ENCODE data around the gene TBK1.

The TBK1 gene

GRCh38 chr12:64450711-64451486 is 1.0 kb upstream of the TBK1 start:
- H3K4me3 ChIP-seq (ENCODE audit: low read length) = peak overlapping the region; percentile 15; the same call in 1 of the 2 replicates
- no CpG with 5 or more reads among the region's 8 CpGs for WGBS (ENCODE audit: insufficient coverage, insufficient read length)
- H3K27me3 ChIP-seq (ENCODE audit: control insufficient read depth, insufficient read depth, low read length) = no peaks in the 10 kb centered on the region
- no peaks in the 10 kb centered on the region for H3K9me3 ChIP-seq (ENCODE audit: control insufficient read depth, insufficient read depth, low read length)
- peaks cover 3% of the 10 kb centered on the region; the same call in 1 of the 2 replicates for H3K36me3 ChIP-seq (ENCODE audit: control insufficient read depth, insufficient read depth, low read length)
- DNase-seq (ENCODE audit: low read depth, low spot score) = no peak
- H3K27ac ChIP-seq (ENCODE audit: low read length) = no peak overlapping the region
- H3K4me1 ChIP-seq (ENCODE audit: control insufficient read depth, insufficient read depth, low read length) = no peaks in the 10 kb centered on the region

- WGBS (ENCODE audit: insufficient coverage, insufficient read length) = no CpG with 5 or more reads among the region's 16 CpGs
- Histone ChIP-seq H3K9me3 (ENCODE audit: control insufficient read depth, insufficient read depth, low read length) (no peaks in the 10 kb centered on the region), H3K4me1 (ENCODE audit: control insufficient read depth, insufficient read depth, low read length) (no peaks in the 10 kb centered on the region), H3K27me3 (ENCODE audit: control insufficient read depth, insufficient read depth, low read length) (no peaks in the 10 kb centered on the region), H3K4me3 (ENCODE audit: low read length) (peak overlapping the region; percentile 68), H3K27ac (ENCODE audit: low read length) (no peak overlapping the region), H3K36me3 (ENCODE audit: control insufficient read depth, insufficient read depth, low read length) (no peaks in the 10 kb centered on the region)
- DNase-seq (ENCODE audit: low read depth, low spot score) = no peak
Measured at GRCh38 chr12:64452559-64453329, 824 bp downstream of the TBK1 start.

GRCh38 chr12:64455506-64455905 is 3.6 kb downstream of the TBK1 start:
- Histone ChIP-seq H3K4me1 (ENCODE audit: control insufficient read depth, insufficient read depth, low read length) (no peaks in the 10 kb centered on the region), H3K27me3 (ENCODE audit: control insufficient read depth, insufficient read depth, low read length) (no peaks in the 10 kb centered on the region), H3K4me3 (ENCODE audit: low read length) (no peak overlapping the region), H3K27ac (ENCODE audit: low read length) (no peak overlapping the region), H3K9me3 (ENCODE audit: control insufficient read depth, insufficient read depth, low read length) (no peaks in the 10 kb centered on the region), H3K36me3 (ENCODE audit: control insufficient read depth, insufficient read depth, low read length) (no peaks in the 10 kb centered on the region)
- no CpG with 5 or more reads among the region's 1 CpG for WGBS (ENCODE audit: insufficient coverage, insufficient read length)
- DNase-seq (ENCODE audit: low read depth, low spot score) = no peak

GRCh38 chr12:64456119-64456518 is 4.2 kb downstream of the TBK1 start:
- H3K4me3 ChIP-seq (ENCODE audit: low read length) = no peak overlapping the region
- H3K4me1 ChIP-seq (ENCODE audit: control insufficient read depth, insufficient read depth, low read length) = no peaks in the 10 kb centered on the region
- no peak overlapping the region for H3K27ac ChIP-seq (ENCODE audit: low read length)
- H3K9me3 ChIP-seq (ENCODE audit: control insufficient read depth, insufficient read depth, low read length) = no peaks in the 10 kb centered on the region
- no peaks in the 10 kb centered on the region for H3K27me3 ChIP-seq (ENCODE audit: control insufficient read depth, insufficient read depth, low read length)
- no peak for DNase-seq (ENCODE audit: low read depth, low spot score)
- H3K36me3 ChIP-seq (ENCODE audit: control insufficient read depth, insufficient read depth, low read length) = no peaks in the 10 kb centered on the region

- Histone ChIP-seq H3K4me1 (ENCODE audit: control insufficient read depth, insufficient read depth, low read length) (no peaks in the 10 kb centered on the region), H3K9me3 (ENCODE audit: control insufficient read depth, insufficient read depth, low read length) (no peaks in the 10 kb centered on the region), H3K27ac (ENCODE audit: low read length) (no peak overlapping the region), H3K36me3 (ENCODE audit: control insufficient read depth, insufficient read depth, low read length) (no peaks in the 10 kb centered on the region), H3K27me3 (ENCODE audit: control insufficient read depth, insufficient read depth, low read length) (no peaks in the 10 kb centered on the region), H3K4me3 (ENCODE audit: low read length) (no peak overlapping the region)
- no CpG with 5 or more reads among the region's 6 CpGs for WGBS (ENCODE audit: insufficient coverage, insufficient read length)
- no peak for DNase-seq (ENCODE audit: low read depth, low spot score)
Measured at GRCh38 chr12:64457032-64457431, 5.1 kb downstream of the TBK1 start.

GRCh38 chr12:64457466-64457865 is 5.5 kb downstream of the TBK1 start:
- H3K4me3 ChIP-seq (ENCODE audit: low read length) = no peak overlapping the region
- no peaks in the 10 kb centered on the region for H3K4me1 ChIP-seq (ENCODE audit: control insufficient read depth, insufficient read depth, low read length)
- no peaks in the 10 kb centered on the region for H3K9me3 ChIP-seq (ENCODE audit: control insufficient read depth, insufficient read depth, low read length)
- no peaks in the 10 kb centered on the region for H3K27me3 ChIP-seq (ENCODE audit: control insufficient read depth, insufficient read depth, low read length)
- no peak for DNase-seq (ENCODE audit: low read depth, low spot score)
- no CpG with 5 or more reads among the region's 3 CpGs for WGBS (ENCODE audit: insufficient coverage, insufficient read length)
- no peaks in the 10 kb centered on the region for H3K36me3 ChIP-seq (ENCODE audit: control insufficient read depth, insufficient read depth, low read length)
- H3K27ac ChIP-seq (ENCODE audit: low read length) = no peak overlapping the region

GRCh38 chr12:64457923-64458322 is 6.0 kb downstream of the TBK1 start:
- no peaks in the 10 kb centered on the region for H3K4me1 ChIP-seq (ENCODE audit: control insufficient read depth, insufficient read depth, low read length)
- no peaks in the 10 kb centered on the region for H3K36me3 ChIP-seq (ENCODE audit: control insufficient read depth, insufficient read depth, low read length)
- no peak overlapping the region for H3K27ac ChIP-seq (ENCODE audit: low read length)
- H3K27me3 ChIP-seq (ENCODE audit: control insufficient read depth, insufficient read depth, low read length) = no peaks in the 10 kb centered on the region
- no CpG with 5 or more reads among the region's 4 CpGs for WGBS (ENCODE audit: insufficient coverage, insufficient read length)
- no peak for DNase-seq (ENCODE audit: low read depth, low spot score)
- no peaks in the 10 kb centered on the region for H3K9me3 ChIP-seq (ENCODE audit: control insufficient read depth, insufficient read depth, low read length)
- no peak overlapping the region for H3K4me3 ChIP-seq (ENCODE audit: low read length)

- H3K27me3 ChIP-seq (ENCODE audit: control insufficient read depth, insufficient read depth, low read length) = no peaks in the 10 kb centered on the region
- no peak overlapping the region for H3K4me3 ChIP-seq (ENCODE audit: low read length)
- no peaks in the 10 kb centered on the region for H3K9me3 ChIP-seq (ENCODE audit: control insufficient read depth, insufficient read depth, low read length)
- no peak overlapping the region for H3K27ac ChIP-seq (ENCODE audit: low read length)
- WGBS (ENCODE audit: insufficient coverage, insufficient read length) = no CpG with 5 or more reads among the region's 3 CpGs
- no peaks in the 10 kb centered on the region for H3K4me1 ChIP-seq (ENCODE audit: control insufficient read depth, insufficient read depth, low read length)
- H3K36me3 ChIP-seq (ENCODE audit: control insufficient read depth, insufficient read depth, low read length) = no peaks in the 10 kb centered on the region
- DNase-seq (ENCODE audit: low read depth, low spot score) = no peak
Measured at GRCh38 chr12:64459394-64459891, 7.5 kb downstream of the TBK1 start.

GRCh38 chr12:64461634-64462414 is 9.9 kb downstream of the TBK1 start:
- no CpG with 5 or more reads among the region's 2 CpGs for WGBS (ENCODE audit: insufficient coverage, insufficient read length)
- DNase-seq (ENCODE audit: low read depth, low spot score) = no peak
- H3K4me1 ChIP-seq (ENCODE audit: control insufficient read depth, insufficient read depth, low read length) = no peaks in the 10 kb centered on the region
- H3K36me3 ChIP-seq (ENCODE audit: control insufficient read depth, insufficient read depth, low read length) = no peaks in the 10 kb centered on the region
- no peak overlapping the region for H3K4me3 ChIP-seq (ENCODE audit: low read length)
- H3K9me3 ChIP-seq (ENCODE audit: control insufficient read depth, insufficient read depth, low read length) = no peaks in the 10 kb centered on the region
- H3K27me3 ChIP-seq (ENCODE audit: control insufficient read depth, insufficient read depth, low read length) = no peaks in the 10 kb centered on the region
- no peak overlapping the region for H3K27ac ChIP-seq (ENCODE audit: low read length)

- no peak overlapping the region for H3K27ac ChIP-seq (ENCODE audit: low read length)
- no peaks in the 10 kb centered on the region for H3K27me3 ChIP-seq (ENCODE audit: control insufficient read depth, insufficient read depth, low read length)
- no peak for DNase-seq (ENCODE audit: low read depth, low spot score)
- peaks cover 2% of the 10 kb centered on the region; the same call in 1 of the 2 replicates for H3K36me3 ChIP-seq (ENCODE audit: control insufficient read depth, insufficient read depth, low read length)
- no peaks in the 10 kb centered on the region for H3K9me3 ChIP-seq (ENCODE audit: control insufficient read depth, insufficient read depth, low read length)
- H3K4me1 ChIP-seq (ENCODE audit: control insufficient read depth, insufficient read depth, low read length) = no peaks in the 10 kb centered on the region
- H3K4me3 ChIP-seq (ENCODE audit: low read length) = no peak overlapping the region
Measured at GRCh38 chr12:64466178-64466577, 14.3 kb downstream of the TBK1 start.

Data from iPS DF 6.9 (cell line).